Measurements from ENCODE around the gene NIPSNAP3A. TPM values are rescaled to one million over a fixed set of nuclear protein-coding genes. Genes with fewer than 3 reads are reported as not detected.

The NIPSNAP3A gene
- total and polyA plus RNA-seq, 2 donors (not counting 3 experiments of a cell fraction or from before 2014, with no cell fraction given): 27.2 TPM

GRCh38 chr9:104778802-104779201 lies 31.3 kb downstream of the NIPSNAP3A start:
- ChIA-PET CTCF (no interaction called here), POLR2A (no interaction called here)
- no peak overlapping the region for H3K9ac ChIP-seq (replicated peaks; ENCODE audit: extremely low read depth, insufficient read depth, low read length)
- no peak overlapping the region for H3K4me3 ChIP-seq (replicated peaks in 1 of 3; ENCODE audit: insufficient read depth in 1 of 3, low read depth in 1 of 3, low read length in 3 of 3)
- no peaks in the 10 kb centered on the region for H3K4me1 ChIP-seq (ENCODE audit: control insufficient read depth, extremely low read depth, insufficient read depth, low read length)
- peaks cover 0 to 5% of the 10 kb centered on the region in 2 experiments for H3K27me3 ChIP-seq (ENCODE audit: control insufficient read depth in 2 of 2, insufficient read depth in 2 of 2, low read length in 2 of 2)
- no peak overlapping the region for H2AFZ ChIP-seq (ENCODE audit: low read depth, low read length)
- dilution Hi-C loops (cut with MboI; ENCODE audit: extremely low pct_ligation_motif_present, low sequenced_read_pairs) (no loop called here), intact Hi-C loops (cut with micrococcal nuclease) (no loop called here)
- H3K79me2 ChIP-seq (ENCODE audit: control insufficient read depth, insufficient read depth, low read length): no peaks in the 10 kb centered on the region
- no peaks in the 10 kb centered on the region for H3K36me3 ChIP-seq (ENCODE audit: control insufficient read depth in 2 of 2, extremely low read depth in 1 of 2, insufficient read depth in 2 of 2, low read length in 2 of 2)
- H3K4me2 ChIP-seq (ENCODE audit: insufficient read depth, low read length): no peak overlapping the region
- TF ChIP-seq CTCF (IDR thresholded peaks at IDR 0.05; ENCODE audit: extremely low read depth in 1 of 2, insufficient read depth in 1 of 2, low read depth in 1 of 2, low read length in 2 of 2) (no peak), MAX (IDR thresholded peaks at IDR 0.05; ENCODE audit: insufficient read depth, insufficient read length) (no peak), EZH2 (IDR thresholded peaks at IDR 0.05; ENCODE audit: borderline replicate concordance, low read depth, low read length, severe bottlenecking) (no peak), POLR2AphosphoS5 (IDR thresholded peaks at IDR 0.05; ENCODE audit: insufficient read depth, low read depth, low read length) (no peak), FOS (IDR thresholded peaks at IDR 0.05; ENCODE audit: borderline replicate concordance, insufficient read depth, low read length) (no peak), POLR2A (IDR thresholded peaks at IDR 0.05; ENCODE audit: low read depth, low read length) (no peak), JUN (IDR thresholded peaks at IDR 0.05; ENCODE audit: borderline replicate concordance, insufficient read depth, insufficient read length, low read depth) (no peak), GATA2 (IDR thresholded peaks at IDR 0.05; ENCODE audit: insufficient read depth, insufficient read length, low read depth, low read length) (no peak), MYC (IDR thresholded peaks at IDR 0.05; ENCODE audit: low read depth, low read length) (no peak)
- no TSS peak for BruUV-seq (replicated peaks)
- H4K20me1 ChIP-seq (replicated peaks; ENCODE audit: control insufficient read depth, extremely low read depth, insufficient read depth, low read length): no peaks in the 10 kb centered on the region
- H3K9me3 ChIP-seq (replicated peaks; ENCODE audit: control insufficient read depth, insufficient read depth, low read length): no peaks in the 10 kb centered on the region
- H3K9me1 ChIP-seq (replicated peaks; ENCODE audit: control insufficient read depth, extremely low read depth, insufficient read depth, low read length): no peaks in the 10 kb centered on the region
- DNase-seq (ENCODE audit: low read depth, low spot score): no peak
- FAIRE-seq: no peak
- H3K27ac ChIP-seq (ENCODE audit: insufficient read depth, low read depth, low read length): no peak overlapping the region
